GM21717 (cell line): ENCODE data around the gene ELOVL3.

Source experiments
- ATAC-seq: cut with Tn5 transposase; IDR thresholded peaks from one replicate; pipeline ENCODE4 v1.9.1; 2021; ENCODE audit warnings: mild to moderate bottlenecking, moderate library complexity; ENCODE audit not compliant: unreplicated experiment

The ELOVL3 gene

DNA sequence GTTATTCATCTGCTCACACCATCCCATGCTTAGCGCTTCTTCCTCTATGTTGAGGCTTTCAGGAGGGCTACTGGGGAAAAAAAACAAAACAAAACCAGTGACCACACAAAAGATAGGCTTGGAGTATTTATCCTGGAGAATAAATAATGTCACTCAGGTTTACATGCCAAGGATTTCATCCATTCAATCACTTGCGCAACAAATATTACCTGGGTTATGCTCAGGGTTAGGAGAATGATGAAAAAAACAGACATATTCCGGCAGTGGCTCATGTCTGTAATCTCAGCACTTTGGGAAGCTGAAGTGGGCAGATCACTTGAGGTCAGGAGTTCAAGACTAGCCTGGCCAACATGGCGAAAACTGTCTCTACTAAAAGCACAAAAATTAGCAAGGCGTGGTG, 3.3 kb upstream of the ELOVL3 start:
- ATAC-seq: no peak

DNA sequence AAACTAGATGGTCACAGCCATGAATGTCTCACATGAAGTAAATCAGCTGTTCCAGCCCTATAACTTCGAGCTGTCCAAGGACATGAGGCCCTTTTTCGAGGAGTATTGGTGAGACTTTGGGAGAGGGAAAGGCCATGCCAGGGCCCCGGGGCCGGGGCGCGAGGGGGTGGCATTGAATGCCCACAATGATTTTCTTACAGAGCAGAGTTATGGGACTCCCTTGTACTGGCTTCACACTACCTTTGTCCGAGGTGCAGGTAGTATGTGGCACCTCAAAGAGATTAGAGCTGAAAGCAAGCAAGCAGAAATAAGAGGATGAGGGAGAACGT, 407 bp downstream of the ELOVL3 start:
- no peak for ATAC-seq

DNA sequence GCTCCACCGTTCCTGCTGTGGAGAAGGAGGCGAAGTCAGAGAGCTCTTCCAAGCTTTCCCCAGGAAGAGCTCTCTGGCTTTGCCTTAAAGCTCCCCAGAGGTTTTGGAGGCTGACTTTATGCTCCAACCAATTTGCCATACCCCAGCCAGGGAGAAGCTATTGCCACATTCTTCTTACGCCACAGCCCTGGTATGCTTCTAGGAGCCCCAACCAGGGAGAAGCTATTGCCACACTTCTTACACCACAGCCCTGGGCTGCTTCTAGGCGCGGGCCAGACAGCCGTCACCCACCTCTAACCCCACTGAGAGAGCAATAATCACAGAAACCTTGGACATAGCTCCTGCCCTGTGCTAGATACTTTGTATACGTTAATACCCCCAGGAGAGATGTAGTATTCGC, 951 bp downstream of the ELOVL3 start:
- ATAC-seq: no peak

DNA sequence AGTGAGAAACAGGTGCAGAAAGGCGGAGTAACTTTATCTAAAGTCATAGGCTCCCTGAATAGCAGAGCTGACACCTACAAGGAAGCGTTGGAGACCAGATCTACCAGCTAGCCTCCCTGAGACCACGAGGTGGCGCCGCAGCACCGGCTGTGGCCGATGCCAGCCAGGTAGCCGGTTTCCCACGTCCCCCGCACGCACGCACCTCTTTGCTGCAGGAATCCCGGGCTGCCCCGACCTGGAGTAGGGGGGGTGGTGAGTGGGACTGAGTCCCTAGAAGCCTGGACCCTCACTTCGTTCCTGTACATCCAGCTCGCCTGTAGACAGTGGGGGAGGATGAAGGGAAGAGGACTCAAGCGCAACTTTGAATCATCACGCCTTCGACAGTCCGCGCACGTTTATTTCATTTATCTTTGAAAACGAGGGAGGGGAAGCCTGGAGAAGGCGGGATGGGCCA, 3.7 kb downstream of the ELOVL3 start:
- ATAC-seq: no peak

DNA sequence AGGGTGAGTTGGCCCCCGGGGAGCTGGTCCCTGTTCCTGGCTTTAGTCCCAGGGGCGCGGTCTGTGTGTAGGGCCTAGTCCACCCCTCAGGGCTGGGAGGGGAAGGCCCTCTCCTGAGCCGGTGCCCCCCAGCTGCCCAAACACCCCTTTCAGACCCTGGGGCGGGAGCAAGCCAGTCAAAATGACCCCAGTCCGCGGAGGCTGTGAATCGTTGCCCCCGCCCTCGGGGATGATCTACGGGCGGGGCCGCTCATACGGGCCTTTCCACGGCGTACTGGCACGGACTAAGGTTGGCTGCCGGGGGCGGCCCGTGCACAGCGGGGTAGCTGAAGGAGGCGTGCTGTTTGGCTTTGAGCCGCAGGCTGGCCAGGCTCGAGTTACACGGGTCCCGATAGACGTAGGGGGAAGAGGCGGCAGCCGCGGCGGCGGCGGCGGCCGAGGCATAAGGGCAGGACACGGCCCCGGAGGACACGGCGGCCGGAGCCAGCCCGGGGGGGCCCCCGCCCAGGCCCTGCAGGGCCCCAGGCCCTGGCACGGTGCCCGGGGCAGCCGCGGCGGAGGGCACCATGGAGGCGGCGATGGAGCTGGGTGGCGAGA, 4.3 kb downstream of the ELOVL3 start:
- ATAC-seq: no peak

DNA sequence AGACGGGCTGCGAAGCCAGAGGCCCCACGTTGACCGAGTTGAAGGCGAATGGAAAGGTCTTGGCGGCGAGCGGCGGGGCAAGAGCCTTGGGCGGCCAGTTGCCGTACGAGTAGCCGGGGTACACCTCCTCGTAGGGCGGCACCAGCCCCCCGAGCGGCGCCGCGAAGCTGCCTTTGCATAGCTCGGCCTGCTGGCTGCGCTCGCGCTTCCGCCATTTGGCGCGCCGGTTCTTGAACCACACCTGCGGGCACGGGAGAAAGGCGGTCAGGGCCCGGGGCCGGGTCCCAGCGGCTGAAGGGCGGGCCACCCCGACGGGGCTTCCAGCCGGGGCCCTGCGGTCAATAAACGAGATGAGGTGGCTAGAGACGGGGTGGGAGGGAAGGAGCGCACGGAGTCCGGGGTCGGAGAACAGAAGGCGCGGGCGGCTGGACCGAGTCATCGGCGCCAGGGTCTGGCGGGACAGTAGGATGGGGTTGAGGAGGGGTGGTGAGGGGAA, 4.8 kb downstream of the ELOVL3 start:
- ATAC-seq: no peak

DNA sequence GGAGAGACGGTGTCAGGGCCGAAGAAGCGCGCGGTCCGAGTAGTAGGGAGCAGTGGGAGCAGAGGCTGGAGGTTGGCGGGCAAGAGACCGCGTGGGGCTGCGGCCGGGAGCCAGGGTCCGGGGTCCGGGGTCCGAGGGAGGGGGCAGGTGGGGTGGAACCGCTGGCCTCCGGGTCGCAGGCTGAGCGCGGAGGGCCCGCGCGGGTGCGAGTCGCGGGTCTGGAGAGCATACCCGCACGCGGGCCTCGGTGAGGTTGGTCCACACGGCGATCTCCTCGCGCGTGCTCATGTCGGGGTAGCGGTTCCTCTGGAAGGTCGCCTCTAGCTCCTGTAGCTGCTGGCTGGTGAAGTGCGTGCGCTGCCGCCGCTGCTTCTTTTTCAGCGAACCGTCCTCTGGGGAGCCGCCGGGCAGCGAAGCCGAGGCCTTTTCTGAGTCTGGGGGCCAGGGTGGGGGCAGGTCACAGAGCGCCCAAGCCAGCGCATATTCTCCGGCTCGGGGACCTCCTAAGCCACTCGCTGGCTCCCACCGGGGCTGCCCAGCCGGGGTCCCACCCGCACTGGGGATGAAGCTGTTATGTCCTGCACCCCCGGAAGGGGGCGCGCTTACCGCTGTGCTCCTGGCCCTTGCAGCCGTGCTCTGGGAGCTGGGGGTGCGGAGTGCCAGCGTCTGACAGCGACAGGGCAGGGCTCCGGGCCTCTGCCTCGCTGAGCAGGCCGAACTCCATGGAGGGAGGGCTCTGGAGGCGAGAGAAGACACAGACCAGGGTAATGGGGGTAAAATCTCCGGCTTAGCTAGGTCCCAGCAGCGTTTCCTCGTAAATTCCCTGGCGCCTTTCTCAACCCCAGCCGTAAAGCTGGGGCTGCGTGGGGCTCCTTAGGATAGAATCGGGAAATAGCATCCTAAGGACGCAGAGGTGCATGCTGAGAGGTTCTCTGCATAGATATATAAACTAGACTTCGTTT, 5.5 kb downstream of the ELOVL3 start:
- no peak for ATAC-seq

DNA sequence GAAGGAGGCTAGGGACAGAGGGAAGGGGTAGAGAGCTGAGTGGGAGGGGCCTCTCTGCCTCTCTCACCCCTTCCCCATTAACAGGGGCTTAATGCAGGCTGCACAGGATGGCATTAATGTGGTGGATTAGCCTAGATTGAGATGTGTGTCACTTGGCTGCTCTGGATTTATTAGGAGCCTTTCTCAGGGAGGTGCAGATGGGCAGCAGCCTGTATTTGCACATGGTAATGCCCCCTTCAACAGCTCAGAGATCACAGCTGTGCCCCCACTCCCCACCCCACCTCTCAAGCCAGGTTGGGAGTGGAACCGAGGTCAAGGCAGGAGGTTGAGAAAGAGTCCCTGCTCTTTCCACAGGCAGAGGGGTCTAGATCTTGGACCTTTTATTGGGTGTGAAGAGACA, 7.9 kb downstream of the ELOVL3 start:
- no peak for ATAC-seq

DNA sequence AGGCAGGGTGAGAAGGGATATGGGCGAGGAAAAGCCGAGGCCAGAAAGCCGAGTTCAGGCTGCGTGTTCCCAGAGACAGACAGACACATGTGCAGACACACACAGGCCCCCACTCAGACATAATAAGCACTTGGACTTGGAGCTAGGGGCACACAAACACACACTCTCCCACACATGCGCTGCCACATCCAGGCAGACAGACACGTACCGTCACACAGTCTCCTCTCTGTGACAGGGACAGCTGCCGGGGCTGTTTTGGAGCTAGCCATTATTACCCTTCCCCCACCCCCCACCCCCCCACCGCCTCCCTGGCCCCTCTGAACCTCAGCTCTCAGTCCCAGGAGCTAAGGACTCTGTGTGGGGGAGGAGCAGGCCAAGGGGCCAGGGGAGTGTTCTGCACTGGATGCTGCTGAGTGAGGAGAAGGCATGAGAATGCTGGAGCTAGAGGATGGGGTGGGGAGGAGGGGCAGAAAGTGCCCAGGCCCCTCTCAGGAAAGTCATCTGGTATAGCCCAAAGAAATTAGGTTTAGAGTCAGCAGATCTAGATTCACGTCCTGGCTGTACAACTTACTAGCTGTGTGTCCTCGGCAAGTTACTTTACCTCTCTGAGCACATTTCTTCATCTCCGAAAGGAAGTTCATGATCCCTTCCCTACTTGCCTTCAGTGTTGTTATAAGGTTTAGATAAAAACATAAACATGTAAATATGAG, 8.9 kb downstream of the ELOVL3 start:
- ATAC-seq: no peak

DNA sequence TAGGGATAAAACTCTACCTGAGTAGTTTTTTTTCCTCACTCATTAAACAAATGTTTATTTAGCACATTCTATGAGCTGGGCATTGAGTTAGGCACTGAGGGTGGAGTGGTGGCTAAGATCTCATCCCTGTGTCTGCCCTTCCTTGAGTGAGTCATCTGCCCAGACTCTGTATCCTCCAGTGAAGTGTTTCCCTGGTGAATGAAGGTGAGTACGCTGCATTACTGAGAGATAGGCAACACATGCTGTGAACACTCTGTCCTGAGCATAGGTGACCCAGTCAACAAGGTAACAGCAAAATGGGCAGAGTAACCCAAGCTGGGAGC, 9.5 kb downstream of the ELOVL3 start:
- no peak for ATAC-seq

DNA sequence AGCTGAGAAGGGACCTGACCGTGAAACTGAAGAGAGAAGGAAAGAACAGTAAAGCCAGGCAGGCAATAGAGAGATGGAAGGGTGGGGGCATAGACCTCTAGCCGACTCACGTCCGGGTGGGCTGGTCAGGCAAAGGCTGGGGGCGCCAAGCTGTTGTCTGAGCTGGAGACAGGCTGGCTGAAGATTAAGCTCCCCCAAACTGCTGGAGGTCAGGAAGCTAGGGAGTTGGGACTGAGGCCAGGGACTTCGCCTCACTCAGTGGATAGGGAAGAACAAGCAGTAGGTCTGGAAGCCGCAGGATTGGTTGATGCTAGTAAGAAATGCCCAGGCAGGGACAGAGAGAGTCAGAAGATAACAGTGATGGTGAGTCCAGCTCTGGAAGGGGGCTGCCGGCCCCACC, 9.9 kb downstream of the ELOVL3 start:
- no peak for ATAC-seq

DNA sequence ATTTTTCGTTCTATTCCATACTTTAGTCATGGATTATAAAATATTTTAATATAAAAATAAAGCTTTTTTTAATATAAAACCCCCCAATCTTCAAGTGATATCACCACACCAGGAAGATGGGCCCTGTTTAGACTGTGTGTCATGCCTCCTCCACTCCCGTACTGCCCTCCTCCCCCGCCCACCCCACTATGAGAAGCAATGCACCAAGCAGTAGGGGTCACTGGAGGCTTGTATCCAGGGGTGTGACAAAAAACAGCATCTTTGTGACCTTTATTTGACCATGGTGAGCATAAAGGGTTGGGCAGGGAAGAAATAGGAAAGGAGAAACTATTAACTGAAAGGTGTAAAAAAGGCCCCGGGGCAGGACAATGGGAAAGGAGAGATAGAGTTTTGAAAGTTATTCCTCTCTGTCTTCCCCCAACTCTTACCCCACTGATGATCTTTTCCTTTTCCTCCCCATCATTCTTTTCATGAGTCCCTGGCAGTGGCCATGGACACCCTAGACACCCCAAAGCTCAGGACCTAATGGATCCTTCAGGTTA, 11.7 kb downstream of the ELOVL3 start:
- no peak for ATAC-seq

DNA sequence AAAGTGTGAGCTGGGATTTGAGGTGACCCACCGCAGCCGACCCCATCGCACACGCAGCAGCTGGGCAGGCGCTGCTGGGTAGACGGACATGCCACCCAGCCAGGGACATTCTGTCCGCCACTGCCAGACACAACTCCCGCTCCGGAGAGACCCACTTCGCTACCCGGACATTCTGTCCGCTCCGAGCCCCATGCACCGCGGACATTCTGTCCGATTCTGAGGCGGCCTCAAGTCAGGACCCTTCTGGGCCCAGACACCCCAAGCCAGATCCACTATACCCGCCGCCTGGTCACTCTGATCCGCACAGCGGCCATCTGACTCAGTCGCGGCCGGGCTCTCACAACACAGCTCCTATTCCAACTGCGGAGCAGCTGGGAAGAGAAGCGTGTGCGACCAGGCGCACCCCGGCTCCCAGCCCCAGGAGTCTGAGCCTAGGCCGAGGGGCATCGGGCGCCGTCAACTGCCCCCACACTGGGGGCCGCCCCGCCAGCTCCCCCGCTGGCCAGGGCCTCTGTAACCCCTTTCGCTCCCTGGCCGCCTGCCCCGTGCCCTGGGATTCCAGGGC, 14.4 kb downstream of the ELOVL3 start:
- no peak for ATAC-seq

DNA sequence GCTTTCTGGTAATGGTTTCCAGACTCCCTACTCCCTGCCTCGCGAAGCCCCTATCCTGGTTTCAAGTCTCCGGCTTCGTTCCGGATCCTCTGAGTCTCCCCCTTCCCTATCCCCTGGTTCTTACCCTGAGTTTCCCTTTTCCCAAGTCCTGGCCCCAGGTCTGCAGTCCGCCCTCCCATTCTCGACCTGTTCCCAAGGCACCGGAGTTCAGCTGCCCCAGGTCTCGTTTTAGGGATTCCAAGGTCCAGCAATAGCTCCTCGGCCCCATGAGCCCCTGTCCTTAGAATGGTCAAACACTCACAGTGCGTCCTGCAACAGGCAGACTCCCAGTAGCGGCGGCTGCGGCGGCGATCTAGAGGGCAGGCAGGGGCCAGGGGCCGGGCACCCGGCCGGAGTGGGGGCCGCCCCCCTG, 14.9 kb downstream of the ELOVL3 start:
- ATAC-seq: no peak

DNA sequence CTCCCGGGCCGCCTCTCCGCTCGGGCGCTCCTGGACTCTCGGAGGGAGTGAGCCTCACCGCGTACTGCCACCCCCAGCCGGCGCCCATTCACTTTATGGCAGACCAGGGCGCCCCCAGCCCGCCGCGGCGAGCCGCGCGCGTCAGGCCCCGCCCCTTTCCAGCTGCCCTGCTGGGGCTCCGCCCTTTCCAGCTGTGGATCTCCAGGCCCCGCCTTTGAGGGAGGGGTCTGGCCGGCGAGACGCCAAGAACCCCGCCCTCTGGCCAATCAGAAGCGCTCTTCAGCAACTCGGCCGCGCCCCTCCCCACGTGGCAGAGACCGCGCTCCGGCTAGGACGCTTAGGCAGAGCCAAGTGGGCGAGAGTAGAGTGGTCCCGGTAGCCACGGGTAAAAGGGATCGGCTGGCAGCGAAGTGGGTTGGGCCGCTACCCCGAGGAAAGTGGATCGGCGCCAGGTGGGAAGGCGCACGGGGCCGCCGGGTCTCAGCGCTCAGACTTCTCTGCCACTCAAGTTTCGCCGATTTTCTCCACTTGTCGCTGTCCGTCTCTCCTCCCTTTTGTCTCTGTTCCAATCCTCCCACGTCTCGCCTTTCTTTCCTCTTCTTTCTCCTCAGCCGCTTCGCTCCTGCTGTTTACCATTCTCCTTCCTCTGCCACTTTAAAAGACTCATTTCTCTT, 15.5 kb downstream of the ELOVL3 start, which contains the start of gene PITX3:
PITX3 (minus strand) TSS at position 69 of the 674 bp plus-strand sequence. CDS start 9,432 bp downstream, outside the sequence.
- ATAC-seq: no peak

DNA sequence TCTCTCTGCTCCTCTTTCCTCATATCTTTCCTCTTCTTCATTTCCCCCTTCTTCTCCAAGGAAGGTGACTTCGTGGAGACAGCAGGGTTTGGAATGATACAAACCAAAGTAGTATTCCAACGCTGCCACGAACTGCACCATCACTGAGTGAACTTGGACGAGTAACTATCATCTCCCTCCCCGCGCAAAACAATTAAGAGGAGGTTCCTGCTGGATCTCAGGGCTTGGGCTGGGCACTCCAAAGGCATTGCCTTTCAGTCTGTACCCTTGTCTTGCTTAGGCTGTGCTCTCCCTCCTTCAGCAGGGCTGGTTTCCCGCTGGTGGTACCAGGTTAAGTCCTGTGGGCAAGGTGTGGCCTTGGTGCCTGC, 16.0 kb downstream of the ELOVL3 start:
- ATAC-seq: no peak

DNA sequence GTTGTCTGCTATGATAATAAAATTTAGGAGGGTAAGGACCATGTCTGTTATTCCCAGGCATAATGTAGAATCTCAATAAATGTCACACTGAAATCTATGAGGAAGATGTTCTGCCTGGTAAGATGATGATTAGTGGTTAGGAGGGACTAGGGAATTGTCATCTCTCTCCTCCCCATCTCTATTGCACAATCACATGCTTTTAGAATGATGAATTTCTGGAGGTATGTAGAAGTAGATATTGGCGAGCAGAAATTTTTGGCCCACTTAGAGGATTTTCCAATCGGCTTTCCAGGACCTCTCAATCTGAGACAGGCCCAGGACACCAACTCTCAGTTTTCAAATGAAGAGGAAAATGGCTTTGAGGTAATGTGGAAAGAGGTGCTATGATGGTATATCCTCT, 17.2 kb downstream of the ELOVL3 start:
- no peak for ATAC-seq

DNA sequence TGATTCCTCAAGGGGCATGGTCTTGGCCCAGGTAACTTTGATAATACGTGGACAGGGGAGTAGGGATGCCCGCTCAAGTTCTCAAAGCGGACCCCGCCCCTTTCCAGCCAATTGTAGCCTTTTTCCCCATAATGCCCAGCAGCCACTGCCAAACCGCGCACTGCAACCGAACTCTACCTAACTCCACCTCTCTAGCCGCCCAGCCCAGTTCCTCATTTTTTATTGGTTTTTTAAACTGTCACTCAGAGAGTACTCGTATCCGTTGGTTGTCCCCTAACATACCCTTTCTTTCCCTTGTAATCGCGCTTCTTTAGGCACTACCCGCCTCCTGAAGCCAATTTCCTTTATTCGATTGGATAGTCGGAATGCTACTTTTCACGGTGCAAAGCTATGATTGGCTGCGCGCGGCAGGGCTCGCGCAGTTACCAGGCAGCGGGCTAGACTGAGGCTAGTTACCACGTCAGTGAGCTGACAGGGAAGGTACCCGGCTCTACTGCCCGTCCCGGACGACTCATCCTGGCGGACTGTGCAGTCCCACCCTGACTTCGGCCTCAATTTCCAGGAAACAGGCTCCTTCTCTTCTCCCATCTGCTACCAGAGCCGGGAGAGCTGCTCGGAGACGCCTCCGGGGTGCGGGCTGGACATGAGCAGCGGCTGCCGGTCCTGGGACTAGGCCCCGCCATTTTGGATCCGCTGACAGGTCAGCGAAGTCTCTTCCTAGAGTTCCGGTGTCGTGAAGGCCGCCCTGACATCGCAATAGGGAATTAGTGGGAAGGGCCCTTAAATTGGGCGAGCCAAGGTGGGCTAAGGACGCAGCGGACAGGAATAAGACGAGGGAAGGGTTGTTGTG, 19.2 kb downstream of the ELOVL3 start, which contains the start of gene GBF1:
GBF1 (plus strand) TSS at position 451 of the 850 bp plus-strand sequence. CDS start 13,407 bp downstream, outside the sequence.
- ATAC-seq: peak; percentile 85

DNA sequence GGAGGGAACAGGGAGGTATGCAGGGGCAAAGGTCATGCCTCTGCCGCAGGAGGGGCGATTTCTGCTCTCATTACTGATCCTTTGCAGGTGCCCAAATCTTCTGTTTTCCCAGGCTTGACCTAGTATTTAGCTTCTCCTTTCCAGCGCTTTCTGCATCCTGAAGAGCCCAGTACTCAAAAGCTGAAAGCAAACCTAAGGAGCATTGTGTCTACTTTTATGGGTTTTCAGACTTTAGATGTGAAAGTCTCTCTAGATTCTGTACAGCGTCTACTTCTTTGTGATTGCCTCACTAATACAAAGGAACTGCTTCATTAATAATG, 19.8 kb downstream of the ELOVL3 start:
- ATAC-seq: no peak

DNA sequence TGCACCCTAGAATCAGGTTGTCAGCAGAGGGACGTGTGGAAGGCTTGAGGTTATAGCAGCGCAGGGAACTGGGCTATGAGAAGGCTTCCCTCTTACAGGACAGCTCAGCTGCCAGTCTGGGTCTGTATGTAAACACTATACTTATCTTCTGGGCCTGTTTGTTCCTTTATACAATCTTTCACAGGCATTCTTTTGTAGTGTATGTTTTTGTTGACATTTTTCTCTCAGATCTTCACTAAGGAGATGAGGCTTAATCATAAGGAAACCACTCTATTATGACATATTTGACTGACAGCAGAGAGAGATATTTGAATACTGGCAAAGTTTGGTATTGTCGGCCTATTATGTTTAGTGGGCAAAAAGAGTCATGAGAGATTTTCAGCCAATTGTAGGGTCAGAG, 20.2 kb downstream of the ELOVL3 start:
- ATAC-seq: no peak
